MM.1S (cell line): ENCODE data around the gene CBX3.

ENCODE experiments used
- DNase-seq: peaks from one replicate; pipeline ENCODE4 v3.0.0-alpha.2; 2015
- H2AFZ ChIP-seq: fragments of 300-600 bp; sonication (generic); 2 replicates; pipeline ENCODE4 v1.6.0; 2016; ENCODE audit warnings: antibody characterized with exemption, low read length
- H3F3A ChIP-seq: fragments of 300-600 bp; sonication (generic); 2 replicates; pipeline ENCODE4 v1.6.1; 2016; ENCODE audit warnings: mild to moderate bottlenecking, antibody characterized with exemption, low read length, moderate library complexity, mixed read lengths; ENCODE audit not compliant: insufficient read depth
- H3K27ac ChIP-seq: fragments of 300-600 bp; sonication (generic); 2 replicates; pipeline ENCODE4 v1.5.1; 2016; ENCODE audit warnings: mild to moderate bottlenecking, low read length
- H3K27me3 ChIP-seq: fragments of 300-600 bp; sonication (generic); replicated peaks from 2 replicates; pipeline ENCODE4 v1.6.0; 2016; ENCODE audit warnings: low read length; ENCODE audit not compliant: insufficient read depth
- H3K36me3 ChIP-seq: fragments of 300-600 bp; sonication (generic); replicated peaks from 2 replicates; pipeline ENCODE4 v1.6.1; 2016; ENCODE audit warnings: mild to moderate bottlenecking, low read length, mixed read lengths; ENCODE audit not compliant: insufficient read depth
- H3K4me1 ChIP-seq: fragments of 300-600 bp; sonication (generic); 2 replicates; pipeline ENCODE4 v1.6.1; 2016; ENCODE audit warnings: low read length, mixed read lengths
- H3K4me2 ChIP-seq: fragments of 300-600 bp; sonication (generic); 2 replicates; pipeline ENCODE4 v1.6.0; 2016; ENCODE audit warnings: low read depth, low read length
- H3K4me3 ChIP-seq: fragments of 300-600 bp; sonication (generic); 2 replicates; pipeline ENCODE4 v1.5.1; 2016; ENCODE audit warnings: low read length, mixed read lengths
- H3K79me2 ChIP-seq: fragments of 300-600 bp; sonication (generic); 2 replicates; pipeline ENCODE4 v1.6.1; 2016; ENCODE audit warnings: mixed run types, low read length, mixed read lengths
- H3K9ac ChIP-seq: fragments of 300-600 bp; sonication (generic); 2 replicates; pipeline ENCODE4 v1.6.1; 2016; ENCODE audit warnings: low read length, mixed read lengths
- H3K9me2 ChIP-seq: fragments of 300-600 bp; sonication (generic); replicated peaks from 2 replicates; pipeline ENCODE4 v1.6.1; 2016; ENCODE audit warnings: mild to moderate bottlenecking, low read length, mixed read lengths; ENCODE audit not compliant: insufficient read depth
- H3K9me3 ChIP-seq: fragments of 300-600 bp; sonication (generic); replicated peaks from 2 replicates; pipeline ENCODE4 v1.6.1; 2016; ENCODE audit warnings: mild to moderate bottlenecking, low read length, mixed read lengths; ENCODE audit not compliant: insufficient read depth
- H4K20me1 ChIP-seq: fragments of 300-600 bp; sonication (generic); 2 replicates; pipeline ENCODE4 v1.6.1; 2016; ENCODE audit warnings: mild to moderate bottlenecking, low read length, moderate library complexity, mixed read lengths; ENCODE audit not compliant: insufficient read depth
- EZH2 ChIP-seq: fragments of 300-600 bp; sonication (generic); optimal IDR thresholded peaks from 2 replicates; pipeline ENCODE3; 2017; ENCODE audit warnings: low read depth, mild to moderate bottlenecking, antibody characterized with exemption, low read length, mixed read lengths
- EZH2phosphoT487 ChIP-seq: fragments of 300-600 bp; sonication (generic); IDR thresholded peaks from 2 replicates; pipeline ENCODE4 v1.6.1; 2018; ENCODE audit warnings: antibody characterized with exemption, low read length
- TF ChIP-seq, protein P1 (sequence below): fragments of 300-600 bp; sonication (generic); IDR thresholded peaks from 2 replicates; pipeline ENCODE4 v1.5.1; 2016; ENCODE audit warnings: antibody characterized with exemption, low read length, mixed read lengths

The CBX3 gene

DNA sequence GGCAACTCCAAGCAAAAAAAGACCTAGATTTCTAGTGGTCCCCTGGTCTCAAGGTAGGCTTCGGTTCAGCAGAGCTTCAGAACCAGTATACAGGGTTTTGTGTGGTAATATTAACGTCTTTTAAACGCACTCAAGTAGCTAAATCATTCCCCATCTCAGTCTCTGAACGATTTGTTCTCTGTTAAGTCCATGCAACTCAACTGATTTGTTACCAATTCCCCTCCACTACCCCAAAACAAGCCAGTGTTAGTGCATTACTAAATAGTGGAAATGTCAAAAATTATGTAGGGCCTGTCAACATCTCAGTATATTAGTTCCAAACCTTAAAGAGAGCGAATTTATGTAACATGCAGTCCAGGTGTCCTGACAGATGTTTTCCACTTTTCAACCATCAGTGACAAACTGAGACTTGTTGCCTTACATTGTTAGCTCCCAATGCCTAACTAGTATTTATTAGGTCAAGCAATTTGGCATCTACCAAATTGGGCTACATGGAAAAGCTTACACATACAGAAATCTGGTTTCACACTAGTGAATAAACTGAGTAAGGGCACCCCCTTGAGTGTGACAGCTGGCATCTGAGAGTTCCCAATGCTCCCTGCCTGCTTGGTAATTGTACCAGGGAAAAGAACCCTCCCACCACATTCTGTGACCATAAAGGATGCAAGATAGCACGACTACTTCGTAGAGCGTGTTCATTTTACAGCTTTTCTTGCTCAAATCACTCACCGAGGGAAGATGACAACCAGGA is 13.2 kb upstream of the CBX3 start:
- H2AFZ ChIP-seq: no peak overlapping the region
- peak overlapping the region; percentile 30; the same call in 1 of the 2 replicates for H3K27ac ChIP-seq
- H3K4me2 ChIP-seq: no peak overlapping the region
- peaks cover 68% of the 10 kb centered on the region for H3K79me2 ChIP-seq
- DNase-seq: peak; percentile 6
- no peak overlapping the region for H3K9ac ChIP-seq
- H3K4me1 ChIP-seq: peaks cover 71% of the 10 kb centered on the region
- H3K4me3 ChIP-seq: no peak overlapping the region
- peaks cover 70% of the 10 kb centered on the region for H4K20me1 ChIP-seq
- TF ChIP-seq EZH2 (no peak), EZH2phosphoT487 (no peak)
- TF ChIP-seq, protein P1, sequence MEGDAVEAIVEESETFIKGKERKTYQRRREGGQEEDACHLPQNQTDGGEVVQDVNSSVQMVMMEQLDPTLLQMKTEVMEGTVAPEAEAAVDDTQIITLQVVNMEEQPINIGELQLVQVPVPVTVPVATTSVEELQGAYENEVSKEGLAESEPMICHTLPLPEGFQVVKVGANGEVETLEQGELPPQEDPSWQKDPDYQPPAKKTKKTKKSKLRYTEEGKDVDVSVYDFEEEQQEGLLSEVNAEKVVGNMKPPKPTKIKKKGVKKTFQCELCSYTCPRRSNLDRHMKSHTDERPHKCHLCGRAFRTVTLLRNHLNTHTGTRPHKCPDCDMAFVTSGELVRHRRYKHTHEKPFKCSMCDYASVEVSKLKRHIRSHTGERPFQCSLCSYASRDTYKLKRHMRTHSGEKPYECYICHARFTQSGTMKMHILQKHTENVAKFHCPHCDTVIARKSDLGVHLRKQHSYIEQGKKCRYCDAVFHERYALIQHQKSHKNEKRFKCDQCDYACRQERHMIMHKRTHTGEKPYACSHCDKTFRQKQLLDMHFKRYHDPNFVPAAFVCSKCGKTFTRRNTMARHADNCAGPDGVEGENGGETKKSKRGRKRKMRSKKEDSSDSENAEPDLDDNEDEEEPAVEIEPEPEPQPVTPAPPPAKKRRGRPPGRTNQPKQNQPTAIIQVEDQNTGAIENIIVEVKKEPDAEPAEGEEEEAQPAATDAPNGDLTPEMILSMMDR: no peak
- peaks cover 48% of the 10 kb centered on the region for H3K36me3 ChIP-seq
- H3F3A ChIP-seq: peaks cover 97% of the 10 kb centered on the region
- H3K9me3 ChIP-seq: no peaks in the 10 kb centered on the region
- H3K27me3 ChIP-seq: no peaks in the 10 kb centered on the region
- no peaks in the 10 kb centered on the region for H3K9me2 ChIP-seq

DNA sequence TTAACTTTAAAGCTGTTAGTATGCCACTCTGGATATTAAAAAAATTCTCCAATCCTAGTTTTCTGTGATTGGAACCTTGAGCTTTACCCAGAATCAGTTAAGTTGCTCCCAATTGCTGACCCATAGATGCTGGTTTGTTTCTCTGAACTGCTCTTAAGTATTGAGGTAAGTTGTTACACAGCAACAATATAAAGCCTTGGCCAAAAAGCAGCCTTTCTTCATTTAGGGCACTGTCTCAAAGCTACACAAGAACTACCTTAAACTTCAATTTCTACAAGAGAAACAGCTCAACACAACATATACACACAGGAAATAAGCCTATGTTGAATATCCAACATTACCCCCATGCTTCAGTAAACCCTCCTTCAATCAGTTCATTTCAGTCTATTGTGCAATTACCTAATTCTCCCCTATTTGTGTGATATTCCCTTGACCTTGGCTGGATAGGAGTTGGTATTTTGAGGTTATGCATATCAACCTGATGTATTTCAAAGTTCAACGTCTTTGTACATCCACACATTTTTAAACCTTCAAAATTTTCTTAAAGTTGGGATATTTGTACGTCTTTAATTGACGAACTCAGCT is 12.5 kb upstream of the CBX3 start:
- H3K9me3 ChIP-seq: no peaks in the 10 kb centered on the region
- peaks cover 97% of the 10 kb centered on the region for H3F3A ChIP-seq
- no peak for DNase-seq
- no peak overlapping the region for H2AFZ ChIP-seq
- H3K9ac ChIP-seq: no peak overlapping the region
- peaks cover 49% of the 10 kb centered on the region for H3K36me3 ChIP-seq
- H3K9me2 ChIP-seq: no peaks in the 10 kb centered on the region
- 0 out of 2 replicates have a peak overlapping the region, but pooled peaks have one; percentile 1 for H3K4me2 ChIP-seq
- TF ChIP-seq EZH2: no peak
- TF ChIP-seq EZH2phosphoT487: no peak
- TF ChIP-seq, protein P1: no peak
- peaks cover 75% of the 10 kb centered on the region for H3K79me2 ChIP-seq
- H3K4me3 ChIP-seq: no peak overlapping the region
- no peaks in the 10 kb centered on the region for H3K27me3 ChIP-seq
- H3K4me1 ChIP-seq: peaks cover 75% of the 10 kb centered on the region
- peaks cover 75% of the 10 kb centered on the region for H4K20me1 ChIP-seq
- peak overlapping the region; percentile 30; the same call in 1 of the 2 replicates for H3K27ac ChIP-seq

DNA sequence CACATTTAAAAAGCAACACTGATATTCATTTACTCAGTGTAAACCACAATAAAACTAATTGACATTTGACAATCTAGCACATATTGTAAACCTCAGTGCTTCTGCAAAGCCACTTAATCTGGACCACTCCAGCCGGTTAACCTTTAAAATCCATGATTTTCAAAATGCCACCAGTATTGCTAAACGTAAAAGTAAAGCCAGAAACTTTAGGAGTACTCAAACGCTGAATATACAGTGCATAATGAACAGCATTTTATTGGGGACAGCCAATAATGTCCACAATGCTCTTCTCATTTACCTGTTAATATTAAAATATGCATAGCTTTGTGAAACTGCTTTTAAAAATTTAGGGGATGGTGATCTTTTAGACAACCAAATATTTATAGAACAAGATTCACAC is 11.8 kb upstream of the CBX3 start:
- TF ChIP-seq EZH2 (no peak), EZH2phosphoT487 (no peak)
- TF ChIP-seq, protein P1: no peak
- Histone ChIP-seq H3K9me2 (no peaks in the 10 kb centered on the region), H3K4me2 (no peak overlapping the region), H3K79me2 (peaks cover 81% of the 10 kb centered on the region), H3K9me3 (no peaks in the 10 kb centered on the region), H3K4me1 (peaks cover 78% of the 10 kb centered on the region), H3F3A (peaks cover 96% of the 10 kb centered on the region), H3K27me3 (no peaks in the 10 kb centered on the region), H3K36me3 (peaks cover 49% of the 10 kb centered on the region), H3K27ac (no peak overlapping the region), H3K9ac (no peak overlapping the region), H3K4me3 (no peak overlapping the region), H2AFZ (no peak overlapping the region), H4K20me1 (peaks cover 82% of the 10 kb centered on the region)
- no peak for DNase-seq
